Measurements from ENCODE around the gene HERPUD1.

The HERPUD1 gene

DNA sequence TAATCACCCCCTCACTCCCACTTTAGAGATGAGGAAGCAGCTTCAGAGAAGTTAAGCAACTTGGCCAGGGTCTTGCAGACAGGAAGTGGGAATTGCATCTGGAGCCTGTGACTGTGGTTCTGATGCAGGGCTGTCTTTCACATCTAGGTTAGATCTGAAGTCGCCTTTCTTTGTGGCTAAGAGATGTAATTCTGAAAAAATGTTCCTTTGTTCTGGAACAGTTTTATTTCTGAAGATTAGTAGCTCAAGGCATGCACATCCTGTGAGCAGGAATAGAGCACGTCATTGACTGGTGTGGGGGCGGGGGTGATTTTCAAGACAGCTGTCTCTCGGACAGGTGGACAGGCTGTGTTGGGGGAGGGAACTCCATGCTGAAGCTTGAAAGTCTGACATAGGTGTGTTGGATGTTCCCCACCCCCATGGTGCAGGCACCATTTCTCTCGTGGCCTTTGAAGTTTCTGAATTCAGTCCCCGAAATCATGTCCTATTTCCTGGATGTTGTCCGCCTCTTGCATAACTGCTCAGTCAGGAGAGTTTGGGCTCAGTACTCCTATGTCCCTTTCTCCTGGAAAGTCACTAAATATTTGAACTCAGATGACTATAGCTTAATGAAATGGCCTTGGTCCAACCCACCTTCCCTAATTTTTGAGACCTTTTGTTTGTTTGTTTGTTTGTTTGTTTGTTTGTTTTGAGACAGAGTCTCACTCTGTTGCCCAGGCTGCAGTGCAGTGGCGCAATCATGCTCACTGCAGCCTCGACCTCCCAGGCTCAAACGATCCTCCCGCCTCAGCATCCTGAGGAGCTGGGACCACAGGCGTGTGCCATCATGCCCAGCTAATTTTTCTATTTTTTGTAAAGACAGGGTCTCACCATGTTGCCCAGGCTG is 21.0 kb upstream of the HERPUD1 start:
- no peak for DNase-seq (ENCODE audit: low spot score)

DNA sequence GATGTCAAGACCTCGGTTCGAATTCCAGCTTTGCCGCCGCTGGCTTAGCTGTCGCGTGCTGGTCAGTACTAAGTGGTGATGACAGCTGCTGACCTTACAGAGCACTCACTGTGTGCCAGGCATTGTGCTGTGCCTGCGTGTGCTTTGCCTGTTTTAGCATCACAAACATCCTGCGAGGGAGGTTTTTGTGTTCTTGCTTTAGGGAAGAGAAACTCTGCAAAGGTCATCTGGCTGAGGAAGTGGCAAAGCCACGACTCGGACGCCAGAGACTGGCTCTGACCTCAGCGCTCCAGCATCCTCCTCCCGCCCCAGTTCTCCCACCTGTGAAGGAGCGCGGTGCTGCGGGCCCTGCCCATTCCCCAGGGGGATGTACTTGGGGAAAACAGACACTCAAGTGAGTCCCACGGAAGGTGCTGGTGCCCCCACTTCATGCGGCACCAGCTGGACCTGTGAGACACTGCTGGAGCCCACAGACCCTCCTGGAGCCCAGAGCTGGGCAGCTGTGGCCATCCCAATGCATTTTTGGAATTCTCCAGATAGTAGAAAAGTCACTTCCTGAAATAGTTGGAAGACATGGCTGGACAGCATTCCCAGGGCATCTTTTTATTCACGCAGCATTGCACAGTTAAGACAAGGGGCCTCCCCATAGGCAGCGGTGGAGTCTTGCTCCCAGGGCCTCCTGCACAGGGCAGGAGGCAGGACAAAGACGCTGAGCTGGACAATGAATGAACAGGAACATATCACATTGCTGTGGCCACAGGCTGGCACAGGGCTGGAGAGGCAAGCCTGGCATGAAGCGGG is 20.0 kb upstream of the HERPUD1 start:
- DNase-seq (ENCODE audit: low spot score), result no peak

DNA sequence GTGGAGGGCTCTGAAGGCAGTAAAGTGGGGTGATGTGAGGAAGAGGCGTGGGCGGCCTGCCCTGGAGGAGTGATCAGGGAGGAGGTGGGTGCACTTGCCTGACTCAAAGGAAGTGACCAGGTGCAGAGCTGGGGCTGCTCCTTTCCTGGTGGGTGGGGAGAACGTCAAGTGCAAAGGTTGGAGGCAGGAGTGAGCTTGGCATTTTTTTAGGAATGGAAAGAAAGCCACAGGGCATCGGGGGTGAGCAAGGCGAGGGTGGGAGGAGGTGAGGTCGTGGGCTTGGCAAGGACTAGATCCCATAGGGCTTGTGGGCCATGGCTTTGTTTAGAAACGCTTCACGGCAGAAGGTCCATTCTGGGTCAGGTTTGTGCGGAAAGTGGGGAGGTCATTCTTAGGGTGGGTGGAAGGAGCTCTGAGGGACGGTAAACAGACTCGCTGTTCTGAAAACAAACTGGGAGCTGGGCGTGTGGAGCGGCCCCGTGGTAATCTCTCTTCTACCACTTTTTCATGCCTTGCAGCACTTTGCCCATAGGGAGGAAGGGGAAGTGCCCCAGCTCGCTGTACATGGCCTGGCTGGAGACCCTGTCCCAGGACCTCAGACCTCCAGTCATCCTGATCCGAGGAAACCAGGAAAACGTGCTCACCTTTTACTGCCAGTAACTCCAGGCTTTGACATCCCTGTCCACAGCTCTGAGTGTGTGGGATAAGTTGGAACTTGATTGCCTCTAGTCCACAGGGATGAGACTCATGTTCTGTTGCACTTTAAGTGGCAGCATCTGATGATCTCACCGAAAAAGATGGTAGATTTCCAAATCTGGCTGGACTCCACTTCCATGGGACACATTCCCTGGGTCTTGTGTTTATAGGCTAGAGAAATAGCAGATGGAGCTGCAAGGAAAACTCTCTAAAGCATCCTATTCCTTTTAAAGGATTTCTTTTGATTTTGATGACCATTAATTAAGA is 18.9 kb upstream of the HERPUD1 start:
- DNase-seq (ENCODE audit: low spot score), result no peak

DNA sequence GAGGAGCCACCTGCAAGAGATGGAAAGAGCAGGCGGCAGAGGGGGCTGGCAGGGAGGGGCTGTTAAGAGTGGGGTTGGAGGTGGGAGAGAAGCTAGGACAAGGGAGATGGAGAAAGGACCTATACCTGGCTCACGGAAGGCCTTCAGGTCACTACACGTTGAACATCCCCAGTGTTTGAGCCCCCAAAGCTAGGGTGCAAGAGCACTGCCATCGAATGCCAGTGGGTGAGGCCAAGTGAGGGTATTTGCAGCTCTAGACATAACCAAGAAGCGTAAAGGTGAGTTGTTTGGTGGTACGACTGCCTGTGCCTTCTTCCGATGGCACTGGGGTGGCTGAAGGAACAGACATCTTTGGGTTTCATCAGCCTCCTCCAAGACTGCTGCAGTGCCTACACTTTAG is 17.0 kb upstream of the HERPUD1 start:
- no peak for DNase-seq (ENCODE audit: low spot score)

DNA sequence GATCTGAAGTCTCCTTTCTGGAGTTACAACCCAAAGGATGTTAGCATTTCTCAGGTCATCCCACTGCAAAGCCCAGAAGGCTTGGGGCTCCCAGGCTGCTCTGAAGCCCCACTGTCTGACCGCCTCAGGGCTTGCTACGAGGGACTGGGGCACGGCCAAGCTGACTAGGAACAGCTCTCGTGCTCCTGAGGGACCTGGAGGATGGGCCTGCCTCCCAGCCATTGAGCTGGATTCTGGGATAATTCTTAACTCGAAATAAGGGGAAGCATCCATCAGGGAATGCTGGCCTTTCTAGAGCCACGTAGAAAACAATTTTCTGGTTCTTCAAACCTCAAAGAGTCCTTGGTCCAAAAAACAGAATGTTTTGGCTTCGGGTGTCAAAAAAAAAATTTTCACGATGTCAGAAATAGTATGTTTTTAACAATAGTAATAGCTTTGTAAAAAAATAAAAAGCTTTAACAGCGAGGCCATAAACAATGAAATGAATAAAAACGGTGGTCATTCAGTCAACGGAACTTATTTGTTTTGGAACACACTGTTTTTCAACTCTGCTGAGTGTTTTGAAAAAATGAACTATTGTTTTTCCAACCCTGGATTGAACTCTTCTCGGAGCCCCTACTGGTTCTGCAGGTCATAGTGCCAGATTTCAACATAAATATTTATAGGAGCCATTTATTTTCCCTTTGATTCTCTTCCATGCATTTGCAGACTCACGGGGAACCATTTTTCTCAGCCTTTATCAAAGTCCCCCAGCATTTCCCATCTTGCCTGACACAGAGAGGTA is 16.4 kb upstream of the HERPUD1 start:
- DNase-seq (ENCODE audit: low spot score), result no peak

DNA sequence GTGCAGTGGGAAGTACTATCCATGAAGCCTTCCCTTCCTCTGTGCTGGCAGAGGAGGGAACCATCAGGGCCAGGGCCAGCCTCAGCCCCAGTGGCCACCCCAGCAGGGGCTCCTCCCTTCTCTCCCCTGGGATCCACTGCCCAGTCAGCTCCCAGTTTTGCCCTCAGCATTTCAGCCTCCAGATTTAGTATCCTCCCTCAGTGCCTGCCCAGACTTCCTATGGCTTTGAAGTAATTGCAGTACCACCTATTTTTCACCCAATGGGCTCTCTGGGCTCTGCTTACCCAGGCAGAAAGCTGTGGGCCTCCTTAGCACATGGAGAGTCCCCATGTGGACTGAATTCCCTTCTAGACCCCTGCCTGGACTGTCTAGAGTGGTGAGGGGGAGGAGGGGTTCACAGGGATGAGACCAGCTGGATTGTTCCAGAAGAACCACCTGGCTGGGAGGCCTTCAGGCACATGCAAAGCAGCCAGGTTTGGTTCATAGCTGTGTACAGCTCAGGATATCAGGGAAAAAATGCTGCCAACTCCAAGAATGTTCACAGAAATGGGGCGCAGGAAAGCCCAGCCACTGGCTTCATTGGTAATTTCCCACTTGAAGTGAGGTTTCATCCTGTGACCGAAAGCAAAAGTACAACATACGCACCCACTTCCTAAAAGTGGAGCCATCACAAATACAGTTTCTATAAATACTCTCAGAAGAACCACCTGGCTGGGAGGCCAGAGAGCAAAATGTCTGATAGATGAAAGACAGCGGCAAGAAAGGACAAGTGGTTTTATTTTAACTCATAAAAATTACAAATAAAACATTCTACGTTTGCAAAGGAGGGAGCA is 15.2 kb upstream of the HERPUD1 start:
- DNase-seq (ENCODE audit: low spot score), result no peak

DNA sequence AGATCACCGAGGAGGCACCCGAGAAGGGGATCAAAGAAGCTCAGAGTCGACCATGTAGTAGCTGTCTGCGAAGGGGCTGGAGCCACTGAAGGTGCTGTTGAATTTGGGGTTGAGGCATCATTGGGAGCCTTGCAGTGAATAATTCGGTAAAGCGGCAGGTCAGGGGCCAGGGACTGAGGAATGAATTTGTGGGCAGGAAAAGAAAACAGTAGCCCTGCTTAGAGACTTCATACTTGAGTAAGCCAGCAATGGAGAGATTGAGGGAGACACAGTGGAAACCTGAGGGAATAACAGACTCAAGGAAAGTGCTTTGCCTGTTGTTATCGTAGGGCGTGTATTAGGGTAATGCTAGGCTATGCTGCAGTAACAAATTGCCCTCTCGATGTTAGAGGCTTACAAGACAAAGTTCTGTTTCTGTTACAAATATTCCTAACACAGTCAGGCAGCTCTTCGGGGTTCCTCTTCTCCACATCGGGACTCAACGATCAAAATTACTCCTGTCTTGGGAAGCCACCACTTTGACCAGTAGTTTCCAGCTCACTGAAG is 13.4 kb upstream of the HERPUD1 start:
- no peak for DNase-seq (ENCODE audit: low spot score)

DNA sequence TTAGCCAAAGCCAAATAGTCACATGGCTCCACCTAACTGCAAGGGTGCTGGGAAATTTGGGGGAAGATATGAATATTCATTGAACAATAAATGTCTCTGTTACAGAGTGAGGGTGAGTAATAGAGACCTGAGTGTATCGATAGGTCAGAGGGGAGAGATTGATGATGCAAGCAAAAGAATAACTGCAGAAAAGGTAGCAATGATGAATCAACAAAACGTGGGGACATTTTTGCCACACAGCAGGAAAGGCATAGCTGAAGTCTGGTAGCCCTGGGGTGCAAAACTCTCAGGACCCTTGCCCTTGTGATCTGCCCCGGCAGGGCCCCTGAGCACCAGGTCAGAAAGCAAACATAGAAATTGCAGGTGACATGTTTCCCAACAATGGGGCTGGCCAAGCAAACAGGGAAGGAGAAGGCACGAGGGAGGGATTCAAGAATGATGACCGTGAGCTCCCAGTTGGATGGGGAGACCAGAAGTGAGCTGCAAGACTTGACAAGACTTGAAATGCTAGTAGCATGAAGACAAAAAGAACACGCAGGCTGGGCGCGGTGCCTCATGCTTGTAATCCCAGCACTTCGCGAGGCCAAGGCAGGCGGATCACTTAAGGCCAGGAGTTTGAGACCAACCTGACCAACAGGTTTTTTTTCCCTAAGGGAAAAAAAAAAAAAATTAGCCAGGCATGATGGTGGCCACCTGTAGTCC is 12.7 kb upstream of the HERPUD1 start:
- no peak for DNase-seq (ENCODE audit: low spot score)

DNA sequence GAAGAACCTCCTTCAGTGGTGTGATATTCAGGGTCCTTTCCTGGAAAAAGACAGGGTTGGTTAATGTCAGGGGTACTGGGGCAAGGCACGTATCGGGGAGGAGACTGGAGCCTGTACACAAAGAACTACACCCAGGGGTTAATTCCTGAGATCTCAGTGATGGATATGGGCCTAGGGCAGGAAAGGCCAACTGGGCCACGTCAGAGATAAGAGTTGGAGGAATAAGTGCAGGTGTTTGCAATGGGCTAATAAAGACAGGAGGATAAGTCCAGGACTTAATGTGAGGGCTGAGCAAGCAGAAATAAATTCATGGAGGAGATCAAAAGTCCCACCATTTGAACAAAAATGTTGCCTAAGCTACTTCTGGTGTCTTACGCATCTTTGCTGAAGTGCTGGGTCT is 10.4 kb upstream of the HERPUD1 start:
- no peak for DNase-seq (ENCODE audit: low spot score)

DNA sequence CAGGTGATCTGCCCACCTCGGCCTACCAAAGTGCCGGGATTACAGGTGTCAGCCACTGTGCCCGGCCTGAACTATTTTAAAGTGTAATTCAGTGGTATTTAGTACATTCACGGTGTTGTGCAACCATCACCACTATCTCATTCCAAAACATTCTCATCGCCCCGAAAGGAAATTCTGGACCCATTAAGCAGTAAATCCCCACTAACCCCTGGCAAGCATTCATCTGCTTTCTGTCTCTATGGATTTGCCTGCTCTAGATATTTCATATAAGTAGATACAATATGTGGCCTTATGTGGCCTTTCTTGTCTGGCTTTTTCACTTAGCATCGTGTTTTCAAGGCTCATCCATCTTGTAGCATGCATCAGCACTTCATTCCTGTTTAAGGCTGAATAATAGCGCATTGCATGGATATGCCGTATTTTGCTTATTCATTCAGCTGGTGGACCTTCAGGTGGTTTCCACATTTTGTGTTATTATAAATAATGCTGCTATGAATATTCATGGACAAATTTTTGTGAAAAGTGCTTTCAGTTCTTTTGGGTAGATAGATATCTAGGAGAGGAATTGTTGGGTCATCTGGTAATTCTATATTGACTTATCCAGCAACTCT is 8.4 kb upstream of the HERPUD1 start:
- DNase-seq (ENCODE audit: low spot score), result no peak

DNA sequence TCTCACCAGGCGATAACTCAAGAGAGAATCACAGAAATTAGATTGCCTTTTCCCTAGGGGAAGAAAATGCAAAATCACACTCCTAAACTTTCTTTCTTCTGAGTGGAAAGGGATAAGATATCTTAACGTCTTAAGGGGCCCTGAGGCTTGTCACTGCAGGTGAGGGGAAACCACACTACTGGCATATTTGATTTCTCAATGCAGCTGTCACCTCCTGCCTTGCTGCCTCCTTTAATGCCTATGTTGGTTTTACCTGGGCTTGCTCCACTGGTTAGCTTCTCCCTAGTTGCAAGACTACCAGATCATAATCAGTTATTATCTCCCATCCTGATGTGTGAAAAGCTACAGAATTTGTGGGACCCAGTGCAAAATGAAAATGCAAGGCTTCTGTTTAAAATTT is 4.5 kb upstream of the HERPUD1 start:
- DNase-seq (ENCODE audit: low spot score), result no peak

DNA sequence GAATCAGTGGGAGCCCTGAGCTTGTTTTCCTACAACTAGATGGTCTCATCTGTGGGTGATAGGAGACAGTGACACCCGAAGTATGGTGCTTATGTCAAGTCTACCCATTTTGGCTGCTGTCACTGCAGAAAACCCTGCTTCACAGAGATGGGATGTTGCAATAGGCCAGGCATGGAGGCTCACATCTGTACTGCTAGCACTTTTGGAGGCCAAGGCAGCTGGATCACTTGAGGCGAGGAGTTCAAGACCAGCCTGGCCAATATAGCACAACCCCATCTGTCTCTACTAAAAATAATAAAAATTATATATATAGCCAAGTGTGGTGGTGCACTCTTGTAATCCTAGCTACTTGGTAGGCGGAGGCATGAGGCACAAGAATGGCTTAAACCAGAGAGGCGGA is 2.3 kb upstream of the HERPUD1 start:
- DNase-seq (ENCODE audit: low spot score), result no peak

DNA sequence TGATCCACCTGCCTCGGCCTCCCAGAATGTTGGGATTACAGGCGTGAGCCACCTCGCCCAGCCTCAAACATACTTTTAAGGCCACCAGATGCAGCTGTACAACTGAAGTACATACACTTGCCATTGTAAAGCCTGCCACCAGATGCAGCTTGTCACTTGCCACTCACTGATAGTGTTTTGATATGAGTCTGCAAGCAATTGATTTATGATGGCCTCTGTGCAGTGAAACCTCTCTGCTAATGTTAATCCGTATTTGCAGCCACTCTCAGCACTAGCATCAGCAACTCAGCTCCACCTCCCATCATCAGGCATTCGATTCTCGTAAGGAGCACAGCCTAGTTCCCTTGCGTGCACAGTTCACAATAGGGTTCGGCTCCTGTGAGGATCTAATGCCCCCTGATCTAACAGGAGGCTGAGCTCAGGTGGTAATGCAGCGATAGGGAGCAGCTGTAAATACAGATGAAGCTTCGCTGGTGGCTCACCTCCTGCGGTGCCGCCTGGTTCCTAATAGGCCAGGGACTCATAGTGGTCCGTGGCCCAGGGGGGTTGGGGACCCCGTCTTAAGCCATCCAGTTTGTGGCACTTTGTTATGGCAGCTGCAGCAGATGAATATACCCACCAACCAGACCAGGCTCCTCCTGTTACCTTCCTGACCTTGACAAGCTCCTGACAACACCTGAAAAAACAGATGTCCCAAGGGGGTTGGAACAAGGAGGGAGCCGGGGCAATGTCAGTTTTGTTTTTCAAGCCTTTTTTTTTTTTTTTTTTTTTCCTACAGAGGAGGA is 1.3 kb upstream of the HERPUD1 start:
- DNase-seq (ENCODE audit: low spot score), result no peak

DNA sequence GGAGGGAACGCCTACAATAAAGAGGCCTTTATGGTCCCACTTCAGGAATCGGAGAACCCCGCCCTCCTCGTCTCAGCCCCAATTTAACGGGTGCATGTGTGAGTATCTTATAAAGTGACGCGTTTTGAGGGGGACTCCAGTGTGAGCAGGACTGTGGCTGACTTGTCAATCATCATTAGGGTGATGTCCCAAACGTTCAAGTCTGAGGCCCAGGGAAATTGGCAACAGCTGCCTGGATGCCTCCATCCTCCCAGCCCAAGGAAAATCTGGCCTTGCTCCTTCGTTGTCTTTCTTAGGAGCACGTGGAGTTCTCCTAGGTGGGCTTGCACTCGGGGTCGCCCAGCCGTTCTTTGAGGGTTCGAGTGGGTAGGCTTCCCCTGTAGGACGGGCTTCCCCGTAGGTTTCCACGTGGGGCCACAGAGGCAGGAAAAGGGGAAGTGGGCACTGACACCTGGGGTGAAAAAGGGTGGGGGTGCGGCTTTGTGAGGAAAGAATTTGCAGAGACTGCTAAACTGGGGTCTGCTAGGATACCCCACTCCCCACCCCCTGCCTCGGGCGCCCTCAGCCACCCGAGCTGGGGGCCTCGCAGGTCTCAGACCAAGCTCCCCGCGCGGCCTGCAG is 561 bp upstream of the HERPUD1 start:
- DNase-seq (ENCODE audit: low spot score), result no peak

DNA sequence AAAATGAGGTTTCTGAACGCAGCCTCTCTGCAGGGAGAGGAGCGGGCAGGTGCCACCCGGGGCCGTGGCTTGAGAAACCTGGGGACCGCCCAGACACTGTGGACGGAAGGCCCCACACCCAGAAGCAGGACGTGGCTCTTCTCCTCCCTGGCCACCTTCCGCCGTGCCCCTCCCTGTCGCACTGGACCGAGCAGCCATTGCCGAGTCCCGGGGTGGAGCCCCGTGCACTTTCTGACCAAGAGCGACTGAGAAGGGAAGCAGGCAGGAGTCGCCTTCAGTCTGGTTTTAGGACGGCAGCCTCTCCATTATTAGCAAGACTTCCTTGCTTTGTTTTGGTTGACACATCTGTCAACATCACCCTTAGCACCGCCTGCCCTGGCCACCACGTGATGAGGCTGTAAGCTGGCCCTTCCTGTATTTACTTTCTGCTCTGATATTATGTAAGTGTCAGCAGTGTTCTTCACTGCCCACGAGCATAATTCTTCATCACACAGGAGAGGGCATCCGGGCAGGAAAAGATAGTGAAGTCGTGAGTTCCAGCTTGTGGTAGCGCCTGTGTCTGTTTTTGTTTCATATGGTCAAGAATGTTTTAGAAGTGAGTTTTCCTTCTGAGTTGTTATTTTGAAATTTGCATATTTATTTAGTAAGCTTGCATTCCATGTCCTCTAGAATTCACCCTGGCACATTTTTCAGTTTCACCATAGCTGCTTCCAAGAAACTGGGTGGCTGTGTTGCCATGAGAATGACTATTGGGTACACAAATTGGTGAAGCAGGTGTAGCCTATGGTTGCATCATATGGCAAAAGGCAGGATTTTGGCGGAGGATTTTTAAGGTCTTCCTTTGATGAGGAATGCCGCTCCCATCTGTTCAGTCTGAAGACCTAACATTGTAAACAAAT is 1.0 kb downstream of the HERPUD1 start:
- peak; percentile 94 for DNase-seq (ENCODE audit: low spot score)

DNA sequence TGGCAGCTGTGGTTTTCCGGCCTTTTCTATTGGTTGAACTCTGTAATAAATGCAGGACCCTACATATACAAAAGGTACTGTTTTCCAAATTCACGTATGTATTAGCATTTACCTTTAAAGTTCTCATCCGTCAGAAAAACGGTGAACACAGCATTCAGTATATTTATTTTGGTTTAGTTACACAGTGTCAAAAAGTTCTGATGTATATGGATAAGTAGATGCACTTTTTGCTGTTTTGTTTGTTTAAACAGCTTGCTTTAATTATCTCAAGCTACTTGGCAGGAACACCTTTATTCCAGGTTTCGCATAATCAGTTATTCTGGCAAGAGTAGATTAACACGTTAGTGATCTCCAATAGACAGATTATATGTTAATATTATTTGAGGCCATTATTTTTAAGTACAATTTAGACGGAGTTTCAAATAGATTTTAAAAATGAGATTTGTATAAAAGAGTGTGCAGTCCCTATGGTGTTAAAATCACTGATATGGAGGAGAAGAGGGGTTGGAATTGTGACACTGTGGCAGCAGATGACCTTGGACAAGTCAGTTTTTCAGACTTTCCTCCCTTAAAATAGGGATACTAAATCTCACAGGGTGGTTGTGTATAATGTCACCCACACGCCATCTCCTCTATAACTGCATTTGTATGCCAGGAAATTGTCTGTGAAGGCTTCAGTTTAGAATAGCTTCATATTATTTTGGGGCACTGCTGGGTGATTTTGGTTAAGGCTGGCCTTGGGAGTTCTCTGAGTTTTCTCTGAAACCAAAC is 2.1 kb downstream of the HERPUD1 start:
- DNase-seq (ENCODE audit: low spot score), result no peak
